WTC11 (cell line): ENCODE data around the gene AFP. TPM values are rescaled to one million over a fixed set of nuclear protein-coding genes. Genes with fewer than 3 reads are reported as not detected.

Source experiments
- ATAC-seq: fragments of 200-7000 bp; cut with Tn5 transposase; 2 replicates; pipeline ENCODE4 v1.10.0; 2021; ENCODE audit warnings: mild to moderate bottlenecking, moderate library complexity
- CTCF ChIA-PET: fragments of 300-600 bp; sonication (Branson Sonifier 250); formaldehyde crosslinking; loops from one replicate; lab custom pipeline; 2021; ENCODE audit warnings: antibody characterized with exemption; lab: Charles Lee
- POLR2A ChIA-PET: fragments of 350-600 bp; sonication (Branson Sonifier 250); formaldehyde crosslinking; loops from one replicate; lab custom pipeline; 2021; ENCODE audit warnings: antibody characterized with exemption; lab: Charles Lee
- DNase-seq: peaks from one replicate; pipeline ENCODE4 v3.0.0; 2021; ENCODE audit warnings: low spot score
- H3K27ac Mint-ChIP-seq: 2 replicates; pipeline ENCODE4 v1.8.0; 2021; ENCODE audit warnings: mixed read lengths
- H3K27me3 Mint-ChIP-seq: 2 replicates; pipeline ENCODE4 v1.8.0; 2021; ENCODE audit warnings: low read depth, mild to moderate bottlenecking, moderate library complexity, mixed read lengths
- H3K36me3 Mint-ChIP-seq: 2 replicates; pipeline ENCODE4 v1.8.0; 2021; ENCODE audit warnings: mixed read lengths
- H3K4me1 Mint-ChIP-seq: 2 replicates; pipeline ENCODE4 v1.8.0; 2022; ENCODE audit warnings: mixed read lengths
- H3K4me3 Mint-ChIP-seq: 2 replicates; pipeline ENCODE4 v1.8.0; 2021; ENCODE audit warnings: mild to moderate bottlenecking, moderate library complexity, mixed read lengths
- H3K9me3 Mint-ChIP-seq: 2 replicates; pipeline ENCODE4 v1.8.0; 2021; ENCODE audit warnings: mixed read lengths
- CBFB ChIP-seq: sonication (generic); formaldehyde crosslinking; IDR thresholded peaks from 2 replicates; pipeline ENCODE4 v1.8.1; 2022; ENCODE audit warnings: mild to moderate bottlenecking, low read depth, missing genetic modification reagents
- CREB1 ChIP-seq: sonication (generic); formaldehyde crosslinking; IDR thresholded peaks from 2 replicates; pipeline ENCODE4 v1.8.0; 2023; ENCODE audit warnings: mild to moderate bottlenecking, missing genetic modification reagents
- EMX1 ChIP-seq: fragments of 250-450 bp; sonication (Bioruptor Pico); IDR thresholded peaks from 2 replicates; pipeline ENCODE4 v1.8.0; 2021; ENCODE audit warnings: mild to moderate bottlenecking
- GABPB1 ChIP-seq: sonication (generic); formaldehyde crosslinking; IDR thresholded peaks from 2 replicates; pipeline ENCODE4 v1.8.1; 2023; ENCODE audit warnings: mild to moderate bottlenecking, missing genetic modification reagents
- GTF2I ChIP-seq: fragments of 250-450 bp; sonication (Bioruptor Pico); conservative IDR thresholded peaks from 2 replicates; pipeline ENCODE4 v1.4.0; 2021; ENCODE audit warnings: mild to moderate bottlenecking
- HMGA2 ChIP-seq: fragments of 250-450 bp; sonication (Bioruptor Pico); IDR thresholded peaks from 2 replicates; pipeline ENCODE4 v1.4.0; 2021; ENCODE audit warnings: mild to moderate bottlenecking, moderate library complexity
- NR2C2 ChIP-seq: sonication (generic); formaldehyde crosslinking; IDR thresholded peaks from 2 replicates; pipeline ENCODE4 v1.8.0; 2022; ENCODE audit warnings: mild to moderate bottlenecking, missing genetic modification reagents
- OVOL2 ChIP-seq: fragments of 250-450 bp; sonication (Bioruptor Pico); IDR thresholded peaks from 2 replicates; pipeline ENCODE4 v1.9.0; 2021; ENCODE audit warnings: mild to moderate bottlenecking, borderline replicate concordance
- PRRX2 ChIP-seq: fragments of 250-450 bp; sonication (Bioruptor Pico); IDR thresholded peaks from 2 replicates; pipeline ENCODE4 v1.8.0; 2021; ENCODE audit warnings: mild to moderate bottlenecking
- RORB ChIP-seq: fragments of 250-450 bp; sonication (Bioruptor Pico); IDR thresholded peaks from 2 replicates; pipeline ENCODE4 v1.9.0; 2021; ENCODE audit warnings: mild to moderate bottlenecking
- ZNF423 ChIP-seq: fragments of 250-450 bp; sonication (Bioruptor Pico); IDR thresholded peaks from 2 replicates; pipeline ENCODE4 v2.1.2; 2022; ENCODE audit warnings: mild to moderate bottlenecking, moderate library complexity
- total RNA-seq: library from RNA; stranded (reverse); gene quantifications from 3 replicates; pipeline ENCODE4 v1.2.3, GENCODE V29; 2021
- TF ChIP-seq, protein P1 (sequence below): sonication (generic); formaldehyde crosslinking; IDR thresholded peaks from 2 replicates; pipeline ENCODE4 v1.8.0; 2022; ENCODE audit warnings: missing genetic modification reagents
- TF ChIP-seq, protein P2 (sequence below): sonication (generic); formaldehyde crosslinking; IDR thresholded peaks from 2 replicates; pipeline ENCODE4 v1.8.1; 2023; ENCODE audit warnings: mild to moderate bottlenecking, missing genetic modification reagents, moderate library complexity
- TF ChIP-seq, protein P3 (sequence below): fragments of 250-450 bp; sonication (Bioruptor Pico); IDR thresholded peaks from 2 replicates; pipeline ENCODE4 v1.8.0; 2021; ENCODE audit warnings: mild to moderate bottlenecking
- TF ChIP-seq, protein P4 (sequence below): sonication (generic); formaldehyde crosslinking; conservative IDR thresholded peaks from 2 replicates; pipeline ENCODE4 v1.8.1; 2022; ENCODE audit warnings: mild to moderate bottlenecking, missing genetic modification reagents
- TF ChIP-seq, protein P5 (sequence below): sonication (generic); formaldehyde crosslinking; IDR thresholded peaks from 2 replicates; pipeline ENCODE4 v1.8.0; 2022; ENCODE audit warnings: mild to moderate bottlenecking, missing genetic modification reagents

The AFP gene
- total RNA-seq, 1 experiment from 2014 or later: 1.8 TPM

DNA sequence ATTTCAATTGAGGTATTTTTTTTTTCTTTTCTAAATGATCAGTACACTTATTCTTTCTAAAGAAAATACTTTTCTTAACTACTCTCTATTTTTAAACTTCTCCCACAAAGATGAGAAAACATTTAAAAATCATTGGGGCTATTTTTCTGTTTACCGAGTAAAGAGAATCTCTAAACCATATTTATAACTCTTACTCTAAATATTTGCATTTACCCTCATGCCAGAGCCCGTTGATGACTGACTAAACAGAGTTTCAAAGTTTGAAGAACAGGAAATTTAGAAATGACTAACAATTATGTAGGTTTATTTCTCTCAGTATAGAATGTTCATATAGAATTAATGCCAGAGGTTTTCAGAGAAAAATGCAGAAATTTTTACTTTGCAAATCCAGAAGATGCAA lies 34.6 kb upstream of the AFP start (continued):
- TF ChIP-seq OVOL2 (CRISPR knock-in tag): no peak
- TF ChIP-seq CBFB (CRISPR knock-in tag): no peak
- no peak for TF ChIP-seq HMGA2

DNA sequence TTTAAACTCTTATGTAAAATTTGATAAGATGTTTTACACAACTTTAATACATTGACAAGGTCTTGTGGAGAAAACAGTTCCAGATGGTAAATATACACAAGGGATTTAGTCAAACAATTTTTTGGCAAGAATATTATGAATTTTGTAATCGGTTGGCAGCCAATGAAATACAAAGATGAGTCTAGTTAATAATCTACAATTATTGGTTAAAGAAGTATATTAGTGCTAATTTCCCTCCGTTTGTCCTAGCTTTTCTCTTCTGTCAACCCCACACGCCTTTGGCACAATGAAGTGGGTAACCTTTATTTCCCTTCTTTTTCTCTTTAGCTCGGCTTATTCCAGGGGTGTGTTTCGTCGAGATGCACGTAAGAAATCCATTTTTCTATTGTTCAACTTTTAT lies 32.0 kb upstream of the AFP start, which contains the start of gene ALB:
Gene ALB, plus strand, starts transcription at position 246 of the 400 bp plus-strand sequence. Its CDS starts 41 bp downstream, at position 287.
- Mint-ChIP-seq H3K9me3 (no peaks in the 10 kb centered on the region), H3K27me3 (no peaks in the 10 kb centered on the region), H3K27ac (no peak within 1 kb of the TSS), H3K36me3 (no peaks in the 10 kb centered on the region), H3K4me1 (peaks cover 13% of the 10 kb centered on the region), H3K4me3 (no peak within 1 kb of the TSS)
- CTCF ChIA-PET: no interaction called here
- POLR2A ChIA-PET: no interaction called here
- DNase-seq: no peak
- TF ChIP-seq ZNF423 (no peak), CREB1 (no peak)
- no peak for ATAC-seq

DNA sequence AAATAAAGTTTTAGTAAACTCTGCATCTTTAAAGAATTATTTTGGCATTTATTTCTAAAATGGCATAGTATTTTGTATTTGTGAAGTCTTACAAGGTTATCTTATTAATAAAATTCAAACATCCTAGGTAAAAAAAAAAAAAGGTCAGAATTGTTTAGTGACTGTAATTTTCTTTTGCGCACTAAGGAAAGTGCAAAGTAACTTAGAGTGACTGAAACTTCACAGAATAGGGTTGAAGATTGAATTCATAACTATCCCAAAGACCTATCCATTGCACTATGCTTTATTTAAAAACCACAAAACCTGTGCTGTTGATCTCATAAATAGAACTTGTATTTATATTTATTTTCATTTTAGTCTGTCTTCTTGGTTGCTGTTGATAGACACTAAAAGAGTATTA lies 31.6 kb upstream of the AFP start:
- H3K36me3 Mint-ChIP-seq: no peaks in the 10 kb centered on the region
- no peak overlapping the region for H3K27ac Mint-ChIP-seq
- ATAC-seq: no peak

DNA sequence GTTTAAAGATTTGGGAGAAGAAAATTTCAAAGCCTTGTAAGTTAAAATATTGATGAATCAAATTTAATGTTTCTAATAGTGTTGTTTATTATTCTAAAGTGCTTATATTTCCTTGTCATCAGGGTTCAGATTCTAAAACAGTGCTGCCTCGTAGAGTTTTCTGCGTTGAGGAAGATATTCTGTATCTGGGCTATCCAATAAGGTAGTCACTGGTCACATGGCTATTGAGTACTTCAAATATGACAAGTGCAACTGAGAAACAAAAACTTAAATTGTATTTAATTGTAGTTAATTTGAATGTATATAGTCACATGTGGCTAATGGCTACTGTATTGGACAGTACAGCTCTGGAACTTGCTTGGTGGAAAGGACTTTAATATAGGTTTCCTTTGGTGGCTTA lies 30.9 kb upstream of the AFP start:
- no peak for ATAC-seq
- no peak overlapping the region for H3K27ac Mint-ChIP-seq
- no peak overlapping the region for H3K4me3 Mint-ChIP-seq
- no peak for DNase-seq
- ChIA-PET POLR2A (no interaction called here), CTCF (no interaction called here)
- H3K9me3 Mint-ChIP-seq: no peaks in the 10 kb centered on the region
- no peaks in the 10 kb centered on the region for H3K36me3 Mint-ChIP-seq
- peaks cover 16% of the 10 kb centered on the region for H3K4me1 Mint-ChIP-seq
- 0 out of 2 replicates have a peak, but pooled peaks have one; percentile 15 for TF ChIP-seq GABPB1 (CRISPR knock-in tag)
- TF ChIP-seq EMX1: no peak
- H3K27me3 Mint-ChIP-seq: no peaks in the 10 kb centered on the region

More for the DNA sequence above, 31.6 kb upstream of the AFP start:
- no peaks in the 10 kb centered on the region for H3K27me3 Mint-ChIP-seq
- no peaks in the 10 kb centered on the region for H3K9me3 Mint-ChIP-seq
- peaks cover 13% of the 10 kb centered on the region for H3K4me1 Mint-ChIP-seq
- ChIA-PET CTCF (no interaction called here), POLR2A (no interaction called here)
- no peak for TF ChIP-seq NR2C2 (CRISPR knock-in tag)
- TF ChIP-seq, protein P1, sequence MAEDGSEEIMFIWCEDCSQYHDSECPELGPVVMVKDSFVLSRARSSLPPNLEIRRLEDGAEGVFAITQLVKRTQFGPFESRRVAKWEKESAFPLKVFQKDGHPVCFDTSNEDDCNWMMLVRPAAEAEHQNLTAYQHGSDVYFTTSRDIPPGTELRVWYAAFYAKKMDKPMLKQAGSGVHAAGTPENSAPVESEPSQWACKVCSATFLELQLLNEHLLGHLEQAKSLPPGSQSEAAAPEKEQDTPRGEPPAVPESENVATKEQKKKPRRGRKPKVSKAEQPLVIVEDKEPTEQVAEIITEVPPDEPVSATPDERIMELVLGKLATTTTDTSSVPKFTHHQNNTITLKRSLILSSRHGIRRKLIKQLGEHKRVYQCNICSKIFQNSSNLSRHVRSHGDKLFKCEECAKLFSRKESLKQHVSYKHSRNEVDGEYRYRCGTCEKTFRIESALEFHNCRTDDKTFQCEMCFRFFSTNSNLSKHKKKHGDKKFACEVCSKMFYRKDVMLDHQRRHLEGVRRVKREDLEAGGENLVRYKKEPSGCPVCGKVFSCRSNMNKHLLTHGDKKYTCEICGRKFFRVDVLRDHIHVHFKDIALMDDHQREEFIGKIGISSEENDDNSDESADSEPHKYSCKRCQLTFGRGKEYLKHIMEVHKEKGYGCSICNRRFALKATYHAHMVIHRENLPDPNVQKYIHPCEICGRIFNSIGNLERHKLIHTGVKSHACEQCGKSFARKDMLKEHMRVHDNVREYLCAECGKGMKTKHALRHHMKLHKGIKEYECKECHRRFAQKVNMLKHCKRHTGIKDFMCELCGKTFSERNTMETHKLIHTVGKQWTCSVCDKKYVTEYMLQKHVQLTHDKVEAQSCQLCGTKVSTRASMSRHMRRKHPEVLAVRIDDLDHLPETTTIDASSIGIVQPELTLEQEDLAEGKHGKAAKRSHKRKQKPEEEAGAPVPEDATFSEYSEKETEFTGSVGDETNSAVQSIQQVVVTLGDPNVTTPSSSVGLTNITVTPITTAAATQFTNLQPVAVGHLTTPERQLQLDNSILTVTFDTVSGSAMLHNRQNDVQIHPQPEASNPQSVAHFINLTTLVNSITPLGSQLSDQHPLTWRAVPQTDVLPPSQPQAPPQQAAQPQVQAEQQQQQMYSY (CRISPR knock-in tag): no peak
- TF ChIP-seq RORB (CRISPR knock-in tag): no peak
- TF ChIP-seq, protein P2, sequence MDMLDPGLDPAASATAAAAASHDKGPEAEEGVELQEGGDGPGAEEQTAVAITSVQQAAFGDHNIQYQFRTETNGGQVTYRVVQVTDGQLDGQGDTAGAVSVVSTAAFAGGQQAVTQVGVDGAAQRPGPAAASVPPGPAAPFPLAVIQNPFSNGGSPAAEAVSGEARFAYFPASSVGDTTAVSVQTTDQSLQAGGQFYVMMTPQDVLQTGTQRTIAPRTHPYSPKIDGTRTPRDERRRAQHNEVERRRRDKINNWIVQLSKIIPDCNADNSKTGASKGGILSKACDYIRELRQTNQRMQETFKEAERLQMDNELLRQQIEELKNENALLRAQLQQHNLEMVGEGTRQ: no peak
- TF ChIP-seq, protein P3, sequence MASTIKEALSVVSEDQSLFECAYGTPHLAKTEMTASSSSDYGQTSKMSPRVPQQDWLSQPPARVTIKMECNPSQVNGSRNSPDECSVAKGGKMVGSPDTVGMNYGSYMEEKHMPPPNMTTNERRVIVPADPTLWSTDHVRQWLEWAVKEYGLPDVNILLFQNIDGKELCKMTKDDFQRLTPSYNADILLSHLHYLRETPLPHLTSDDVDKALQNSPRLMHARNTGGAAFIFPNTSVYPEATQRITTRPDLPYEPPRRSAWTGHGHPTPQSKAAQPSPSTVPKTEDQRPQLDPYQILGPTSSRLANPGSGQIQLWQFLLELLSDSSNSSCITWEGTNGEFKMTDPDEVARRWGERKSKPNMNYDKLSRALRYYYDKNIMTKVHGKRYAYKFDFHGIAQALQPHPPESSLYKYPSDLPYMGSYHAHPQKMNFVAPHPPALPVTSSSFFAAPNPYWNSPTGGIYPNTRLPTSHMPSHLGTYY (CRISPR knock-in tag): no peak
- TF ChIP-seq GABPB1 (CRISPR knock-in tag): no peak
- TF ChIP-seq GTF2I (CRISPR knock-in tag): no peak
- TF ChIP-seq, protein P4, sequence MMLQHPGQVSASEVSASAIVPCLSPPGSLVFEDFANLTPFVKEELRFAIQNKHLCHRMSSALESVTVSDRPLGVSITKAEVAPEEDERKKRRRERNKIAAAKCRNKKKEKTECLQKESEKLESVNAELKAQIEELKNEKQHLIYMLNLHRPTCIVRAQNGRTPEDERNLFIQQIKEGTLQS: no peak
- H3K4me3 Mint-ChIP-seq: no peak overlapping the region
- DNase-seq: no peak

DNA sequence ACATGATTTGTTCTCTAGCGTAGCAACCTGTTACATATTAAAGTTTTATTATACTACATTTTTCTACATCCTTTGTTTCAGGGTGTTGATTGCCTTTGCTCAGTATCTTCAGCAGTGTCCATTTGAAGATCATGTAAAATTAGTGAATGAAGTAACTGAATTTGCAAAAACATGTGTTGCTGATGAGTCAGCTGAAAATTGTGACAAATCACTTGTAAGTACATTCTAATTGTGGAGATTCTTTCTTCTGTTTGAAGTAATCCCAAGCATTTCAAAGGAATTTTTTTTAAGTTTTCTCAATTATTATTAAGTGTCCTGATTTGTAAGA lies 29.5 kb upstream of the AFP start:
- POLR2A ChIA-PET: no interaction called here
- no peaks in the 10 kb centered on the region for H3K9me3 Mint-ChIP-seq
- CTCF ChIA-PET: no interaction called here

More for the DNA sequence above, 29.5 kb upstream of the AFP start:
- H3K27ac Mint-ChIP-seq: no peak overlapping the region
- no peaks in the 10 kb centered on the region for H3K36me3 Mint-ChIP-seq
- no peaks in the 10 kb centered on the region for H3K27me3 Mint-ChIP-seq
- ATAC-seq: no peak
- no peak for DNase-seq
- peaks cover 10% of the 10 kb centered on the region for H3K4me1 Mint-ChIP-seq
- H3K4me3 Mint-ChIP-seq: no peak overlapping the region
- TF ChIP-seq PRRX2 (CRISPR knock-in tag) (no peak), CBFB (CRISPR knock-in tag) (no peak)
- TF ChIP-seq, protein P5, sequence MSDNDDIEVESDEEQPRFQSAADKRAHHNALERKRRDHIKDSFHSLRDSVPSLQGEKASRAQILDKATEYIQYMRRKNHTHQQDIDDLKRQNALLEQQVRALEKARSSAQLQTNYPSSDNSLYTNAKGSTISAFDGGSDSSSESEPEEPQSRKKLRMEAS (CRISPR knock-in tag): no peak
